ENCODE measurements around the gene NRN1L. TPM values are rescaled to one million over a fixed set of nuclear protein-coding genes. Genes with fewer than 3 reads are reported as not detected.

NRN1L gene
- total RNA-seq, 1 experiment from 2014 or later, result 0.58 TPM

DNA sequence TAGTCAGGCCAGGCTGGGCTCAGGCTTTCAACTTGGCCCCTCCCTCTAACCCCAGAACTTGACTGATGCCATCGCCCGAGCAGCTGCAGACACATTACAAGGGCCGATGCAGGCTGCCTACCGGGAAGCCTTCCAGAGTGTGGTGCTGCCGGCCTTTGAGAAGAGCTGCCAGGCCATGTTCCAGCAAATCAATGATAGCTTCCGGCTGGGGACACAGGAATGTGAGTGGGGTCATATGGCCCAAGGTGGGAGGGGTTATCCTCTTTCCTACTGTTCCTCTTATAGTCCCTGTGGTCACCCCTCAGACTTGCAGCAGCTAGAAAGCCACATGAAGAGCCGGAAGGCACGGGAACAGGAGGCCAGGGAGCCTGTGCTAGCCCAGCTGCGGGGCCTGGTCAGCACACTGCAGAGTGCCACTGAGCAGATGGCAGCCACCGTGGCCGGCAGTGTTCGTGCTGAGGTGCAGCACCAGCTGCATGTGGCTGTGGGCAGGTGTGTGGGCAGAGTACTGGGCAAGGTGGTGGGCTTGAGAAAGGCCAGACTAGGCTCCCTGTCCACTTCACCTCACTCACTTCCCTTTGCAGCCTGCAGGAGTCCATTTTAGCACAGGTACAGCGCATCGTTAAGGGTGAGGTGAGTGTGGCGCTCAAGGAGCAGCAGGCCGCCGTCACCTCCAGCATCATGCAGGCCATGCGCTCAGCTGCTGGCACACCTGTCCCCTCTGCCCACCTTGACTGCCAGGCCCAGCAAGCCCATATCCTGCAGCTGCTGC is 2.1 kb upstream of the NRN1L start:
- ChIA-PET POLR2A (ENCODE audit: low non-redundant PET) (no interaction called here), CTCF (interaction anchor here (2.4 kb wide), 1 partner anchor 45 kb away, joined by 15 read pairs; no protein-coding TSS in a partner anchor)
- H3K27me3 ChIP-seq (replicated peaks; ENCODE audit: insufficient read depth, low read depth, low read length, poor library complexity), result no peaks in the 10 kb centered on the region
- DNase-seq (ENCODE audit: low spot score), result no peak
- no peak overlapping the region for H3K4me3 ChIP-seq (ENCODE audit: low read depth, low read length, poor library complexity, severe bottlenecking)
- peaks cover 11% of the 10 kb centered on the region for H3K4me1 ChIP-seq (ENCODE audit: insufficient read depth, low read length, poor library complexity, severe bottlenecking)
- intact Hi-C loops (cut with micrococcal nuclease; ENCODE audit: unreplicated experiment), result loop anchor here (1.0 kb wide), 1 partner anchor 46 kb away; no protein-coding TSS in a partner anchor
- no peaks in the 10 kb centered on the region for H3K9me3 ChIP-seq (ENCODE audit: low read depth, low read length, poor library complexity, severe bottlenecking)
- peaks cover 68% of the 10 kb centered on the region for H3K36me3 ChIP-seq (ENCODE audit: insufficient read depth, low read length, poor library complexity, severe bottlenecking)
- no TSS peak for BruUV-seq (replicated peaks)
- H3K27ac ChIP-seq (ENCODE audit: low read depth, low read length, poor library complexity, severe bottlenecking), result no peak overlapping the region
- TF ChIP-seq, protein P1, sequence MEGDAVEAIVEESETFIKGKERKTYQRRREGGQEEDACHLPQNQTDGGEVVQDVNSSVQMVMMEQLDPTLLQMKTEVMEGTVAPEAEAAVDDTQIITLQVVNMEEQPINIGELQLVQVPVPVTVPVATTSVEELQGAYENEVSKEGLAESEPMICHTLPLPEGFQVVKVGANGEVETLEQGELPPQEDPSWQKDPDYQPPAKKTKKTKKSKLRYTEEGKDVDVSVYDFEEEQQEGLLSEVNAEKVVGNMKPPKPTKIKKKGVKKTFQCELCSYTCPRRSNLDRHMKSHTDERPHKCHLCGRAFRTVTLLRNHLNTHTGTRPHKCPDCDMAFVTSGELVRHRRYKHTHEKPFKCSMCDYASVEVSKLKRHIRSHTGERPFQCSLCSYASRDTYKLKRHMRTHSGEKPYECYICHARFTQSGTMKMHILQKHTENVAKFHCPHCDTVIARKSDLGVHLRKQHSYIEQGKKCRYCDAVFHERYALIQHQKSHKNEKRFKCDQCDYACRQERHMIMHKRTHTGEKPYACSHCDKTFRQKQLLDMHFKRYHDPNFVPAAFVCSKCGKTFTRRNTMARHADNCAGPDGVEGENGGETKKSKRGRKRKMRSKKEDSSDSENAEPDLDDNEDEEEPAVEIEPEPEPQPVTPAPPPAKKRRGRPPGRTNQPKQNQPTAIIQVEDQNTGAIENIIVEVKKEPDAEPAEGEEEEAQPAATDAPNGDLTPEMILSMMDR (conservative IDR thresholded peaks at IDR 0.05; ENCODE audit: low read depth, low read length), result no peak
- TF ChIP-seq EZH2 (IDR thresholded peaks at IDR 0.05; ENCODE audit: borderline replicate concordance, low read depth, low read length, poor library complexity, severe bottlenecking), result no peak

DNA sequence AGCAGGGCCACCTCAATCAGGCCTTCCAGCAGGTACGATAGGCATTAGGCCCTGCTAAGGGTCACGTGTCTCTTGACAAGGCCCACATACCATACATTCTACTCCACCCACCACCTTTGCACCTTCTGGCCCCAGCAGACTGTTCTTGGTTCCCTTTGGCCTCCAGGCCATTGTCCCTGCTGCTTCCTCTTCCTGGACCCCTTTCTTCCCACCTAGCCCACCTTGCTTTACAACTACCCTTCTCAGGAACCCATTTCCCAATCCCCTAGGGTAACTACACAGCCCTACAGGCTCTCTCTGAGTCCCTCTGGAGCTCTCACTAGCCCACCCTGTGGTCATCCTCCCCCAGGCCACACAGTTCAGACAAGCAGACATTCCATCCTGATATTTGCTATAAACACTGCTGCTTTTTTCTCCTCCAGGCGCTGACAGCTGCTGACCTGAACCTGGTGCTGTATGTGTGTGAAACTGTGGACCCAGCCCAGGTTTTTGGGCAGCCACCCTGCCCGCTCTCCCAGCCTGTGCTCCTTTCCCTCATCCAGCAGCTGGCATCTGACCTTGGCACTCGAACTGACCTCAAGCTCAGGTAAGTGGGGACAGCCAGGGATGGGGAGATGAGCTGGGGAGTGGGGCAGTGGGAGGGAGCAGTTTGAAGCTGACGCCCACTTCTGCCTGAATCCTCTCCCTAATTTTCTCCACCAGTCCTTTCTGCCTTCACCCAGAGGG is 1.4 kb upstream of the NRN1L start:
- BruUV-seq (replicated peaks), result no TSS peak
- intact Hi-C loops (cut with micrococcal nuclease; ENCODE audit: unreplicated experiment), result loop anchor here (1.0 kb wide), 1 partner anchor 45 kb away; no protein-coding TSS in a partner anchor

GRCh38 chr16:67883872-67884261 is 818 bp upstream of the NRN1L start:
- no peak for TF ChIP-seq EZH2 (IDR thresholded peaks at IDR 0.05; ENCODE audit: borderline replicate concordance, low read depth, low read length, poor library complexity, severe bottlenecking)
- TF ChIP-seq, protein P1 (conservative IDR thresholded peaks at IDR 0.05; ENCODE audit: low read depth, low read length), result peak; percentile 93
- no peak overlapping the region for H3K27ac ChIP-seq (ENCODE audit: low read depth, low read length, poor library complexity, severe bottlenecking)
- intact Hi-C loops (cut with micrococcal nuclease; ENCODE audit: unreplicated experiment), result loop anchor here (1.0 kb wide), 1 partner anchor 44 kb away; no protein-coding TSS in a partner anchor
- POLR2A ChIA-PET (ENCODE audit: low non-redundant PET), result no interaction called here
- H3K9me3 ChIP-seq (ENCODE audit: low read depth, low read length, poor library complexity, severe bottlenecking), result no peaks in the 10 kb centered on the region
- no peak overlapping the region for H3K4me3 ChIP-seq (ENCODE audit: low read depth, low read length, poor library complexity, severe bottlenecking)
- peaks cover 55% of the 10 kb centered on the region for H3K36me3 ChIP-seq (ENCODE audit: insufficient read depth, low read length, poor library complexity, severe bottlenecking)
- H3K4me1 ChIP-seq (ENCODE audit: insufficient read depth, low read length, poor library complexity, severe bottlenecking), result peaks cover 11% of the 10 kb centered on the region
- BruUV-seq (replicated peaks), result no TSS peak
- CTCF ChIA-PET, result interaction anchor here (0.6 to 2.4 kb wide), 9 partner anchors 9 to 422 kb away, joined by 3 to 15 read pairs (median 6); partner anchors contain the start of genes CTRL and PSKH1
- no peaks in the 10 kb centered on the region for H3K27me3 ChIP-seq (replicated peaks; ENCODE audit: insufficient read depth, low read depth, low read length, poor library complexity)
- peak; percentile 57 for DNase-seq (ENCODE audit: low spot score)

More for the DNA sequence above, 1.4 kb upstream of the NRN1L start:
- no peak overlapping the region for H3K27ac ChIP-seq (ENCODE audit: low read depth, low read length, poor library complexity, severe bottlenecking)
- H3K27me3 ChIP-seq (replicated peaks; ENCODE audit: insufficient read depth, low read depth, low read length, poor library complexity), result no peaks in the 10 kb centered on the region
- ChIA-PET CTCF (interaction anchor here (0.5 to 2.4 kb wide), 6 partner anchors 9 to 362 kb away, joined by 3 to 15 read pairs (median 4); partner anchors contain the start of gene PSKH1), POLR2A (ENCODE audit: low non-redundant PET) (no interaction called here)
- no peak for DNase-seq (ENCODE audit: low spot score)
- TF ChIP-seq, protein P1 (conservative IDR thresholded peaks at IDR 0.05; ENCODE audit: low read depth, low read length), result no peak
- no peak for TF ChIP-seq EZH2 (IDR thresholded peaks at IDR 0.05; ENCODE audit: borderline replicate concordance, low read depth, low read length, poor library complexity, severe bottlenecking)
- H3K9me3 ChIP-seq (ENCODE audit: low read depth, low read length, poor library complexity, severe bottlenecking), result no peaks in the 10 kb centered on the region
- no peak overlapping the region for H3K4me3 ChIP-seq (ENCODE audit: low read depth, low read length, poor library complexity, severe bottlenecking)
- peaks cover 61% of the 10 kb centered on the region for H3K36me3 ChIP-seq (ENCODE audit: insufficient read depth, low read length, poor library complexity, severe bottlenecking)
- peaks cover 11% of the 10 kb centered on the region for H3K4me1 ChIP-seq (ENCODE audit: insufficient read depth, low read length, poor library complexity, severe bottlenecking)
